ENCODE data around the gene THRB.

The THRB gene

DNA sequence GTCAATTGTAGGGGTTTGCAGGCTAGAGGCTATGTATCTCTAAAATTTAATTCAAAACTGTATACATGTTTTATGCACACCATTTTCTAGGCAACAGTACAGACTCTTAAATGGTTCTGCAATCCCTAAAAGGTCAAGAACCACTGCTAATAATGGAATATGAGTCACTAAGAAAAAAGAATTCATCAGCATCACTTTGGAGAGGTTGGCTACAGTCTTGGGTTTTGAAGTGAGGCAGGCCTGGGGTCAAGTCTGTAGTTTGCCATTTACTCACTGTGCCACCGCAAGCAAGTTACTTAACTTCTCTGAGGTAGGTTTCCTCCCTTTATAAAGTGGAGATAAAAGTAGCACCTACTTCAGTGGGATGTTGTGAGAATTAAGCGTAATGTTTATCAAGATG is 33.7 kb downstream of the THRB start:
- POLR2A ChIA-PET = no interaction called here
- TF ChIP-seq CTCF (IDR thresholded peaks at IDR 0.05; ENCODE audit: control extremely low read depth, extremely low read depth, low read depth, missing control alignments) = no peak
- CTCF ChIA-PET = no interaction called here
- DNase-seq (ENCODE audit: extremely low spot score) = no peak

GRCh38 chr3:24457719-24458118 is 36.9 kb downstream of the THRB start:
- POLR2A ChIA-PET = no interaction called here
- no peak for DNase-seq (ENCODE audit: extremely low spot score)
- no peak for TF ChIP-seq CTCF (IDR thresholded peaks at IDR 0.05; ENCODE audit: control extremely low read depth, extremely low read depth, low read depth, missing control alignments)
- CTCF ChIA-PET = no interaction called here

DNA sequence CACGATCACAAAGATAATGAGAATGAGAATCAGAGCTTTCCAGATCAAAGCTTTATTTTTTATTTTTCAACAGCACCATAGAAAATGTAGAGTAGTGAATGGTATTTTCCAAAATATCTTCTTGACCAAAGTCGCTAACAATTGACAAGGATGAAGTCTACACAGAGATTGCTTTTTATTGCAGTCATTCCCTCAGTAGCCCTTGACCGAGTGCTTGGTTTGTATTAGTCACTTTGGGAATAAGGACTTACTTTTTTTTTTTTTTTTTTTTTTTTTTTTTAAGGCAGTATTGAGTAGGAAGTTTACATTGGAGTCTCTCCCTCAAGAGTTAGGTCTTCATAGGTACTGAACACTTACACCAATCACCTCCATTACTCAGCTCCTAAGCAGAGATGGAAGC is 39.8 kb downstream of the THRB start:
- ChIA-PET POLR2A (no interaction called here), CTCF (interaction anchor here (0.8 kb wide), 1 partner anchor 36 kb away, joined by 4 read pairs; no protein-coding TSS in a partner anchor)
- TF ChIP-seq CTCF (IDR thresholded peaks at IDR 0.05; ENCODE audit: control extremely low read depth, extremely low read depth, low read depth, missing control alignments) = no peak
- no peak for DNase-seq (ENCODE audit: extremely low spot score)

DNA sequence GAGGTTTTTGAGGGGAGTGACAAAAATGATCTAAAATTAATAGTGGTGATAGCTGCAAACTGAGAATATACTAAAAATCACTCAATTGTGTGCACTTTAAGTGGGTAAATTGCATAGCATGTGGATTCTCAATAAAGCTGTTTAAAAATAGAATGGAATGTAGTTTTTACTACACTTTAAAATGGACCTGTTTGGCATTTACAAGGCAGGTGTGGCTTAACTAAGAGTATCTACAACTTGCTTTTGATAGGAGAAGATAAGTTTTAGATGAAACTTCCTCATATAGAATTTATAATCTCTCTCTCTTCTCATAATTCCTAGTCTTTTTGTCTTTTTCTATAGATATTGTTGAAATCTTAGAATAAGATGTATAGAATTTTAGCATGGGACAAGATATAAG is 40.3 kb downstream of the THRB start:
- no peak for TF ChIP-seq CTCF (IDR thresholded peaks at IDR 0.05; ENCODE audit: control extremely low read depth, extremely low read depth, low read depth, missing control alignments)
- DNase-seq (ENCODE audit: extremely low spot score) = no peak
- ChIA-PET POLR2A (no interaction called here), CTCF (interaction anchor here (0.8 kb wide), 1 partner anchor 36 kb away, joined by 4 read pairs; no protein-coding TSS in a partner anchor)

- CTCF ChIA-PET = interaction anchor here (0.7 to 2.0 kb wide), 2 partner anchors 10 to 14 kb away, joined by 3 to 5 read pairs; no protein-coding TSS in a partner anchor
- no peak for TF ChIP-seq CTCF (IDR thresholded peaks at IDR 0.05; ENCODE audit: control extremely low read depth, extremely low read depth, low read depth, missing control alignments)
- POLR2A ChIA-PET = no interaction called here
- no peak for DNase-seq (ENCODE audit: extremely low spot score)
These were observed 43.1 kb downstream of the THRB start for GRCh38 chr3:24451461-24452099.

DNA sequence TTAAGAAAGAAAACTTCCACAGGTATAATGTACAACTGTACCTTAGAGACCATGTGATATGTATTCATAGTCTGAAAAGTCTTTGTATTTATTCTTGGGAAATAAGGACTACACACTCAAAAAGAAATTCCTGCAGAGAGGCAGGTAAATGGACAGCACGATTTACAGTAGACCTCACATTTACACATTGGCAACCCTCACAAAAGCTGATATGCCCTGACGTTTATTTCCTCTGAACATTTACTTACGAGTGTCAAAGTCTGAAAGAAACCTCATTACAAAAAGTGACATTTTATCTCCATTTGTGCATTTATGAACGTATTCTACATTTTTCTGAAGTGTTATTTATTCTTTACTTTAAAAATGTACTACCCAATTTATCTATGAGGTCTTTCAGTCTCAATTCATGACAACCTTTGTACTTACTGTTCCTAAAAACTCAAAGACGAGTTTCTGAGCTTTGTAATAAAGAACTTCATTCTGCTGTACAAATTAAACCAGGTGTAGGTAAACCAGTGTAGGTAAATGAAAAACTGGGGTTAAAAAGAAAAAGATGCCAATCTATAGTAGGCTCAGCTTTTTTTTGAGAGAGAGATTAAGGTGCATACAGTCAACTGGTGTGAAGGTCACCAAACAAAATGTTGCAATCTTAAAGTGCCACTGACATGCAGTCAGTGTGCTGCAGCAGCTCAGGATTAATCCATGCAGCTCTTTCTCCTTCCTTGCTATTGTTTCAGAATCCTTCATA is 44.3 kb downstream of the THRB start:
- POLR2A ChIA-PET = no interaction called here
- CTCF ChIA-PET = interaction anchor here (2.0 kb wide), 1 partner anchor 15 kb away, joined by 5 read pairs; no protein-coding TSS in a partner anchor
- no peak for DNase-seq (ENCODE audit: extremely low spot score)
- TF ChIP-seq CTCF (IDR thresholded peaks at IDR 0.05; ENCODE audit: control extremely low read depth, extremely low read depth, low read depth, missing control alignments) = no peak
